ENCODE results near the gene ACAD9.

The ACAD9 gene

DNA sequence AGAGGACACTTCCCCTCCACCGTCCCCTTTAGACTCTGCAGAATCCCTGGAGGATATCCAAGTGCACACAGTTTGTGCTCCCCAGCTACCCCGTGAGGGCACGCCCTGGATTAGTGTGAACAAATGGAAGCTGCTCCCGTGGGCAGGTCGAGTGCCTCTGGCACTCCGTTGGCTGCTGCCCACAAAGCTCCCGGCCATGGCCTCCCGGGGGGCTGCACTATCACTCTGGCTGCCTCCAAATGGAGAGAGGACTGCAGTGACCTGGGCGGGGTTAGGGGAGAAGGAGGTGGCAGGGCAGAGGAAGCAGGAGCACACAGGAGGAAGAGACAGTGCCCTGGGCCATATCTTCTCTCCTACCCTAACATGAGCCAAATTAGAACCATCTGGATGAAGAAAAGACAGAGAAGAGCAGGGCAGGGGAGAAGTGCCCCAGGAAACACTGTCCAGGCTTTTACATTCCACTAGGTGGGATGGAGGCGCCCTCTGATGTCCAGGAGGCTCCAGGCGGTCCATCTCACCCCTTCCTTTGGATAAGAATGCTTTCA lies 29.4 kb upstream of the ACAD9 start:
- TF ChIP-seq, protein P1, sequence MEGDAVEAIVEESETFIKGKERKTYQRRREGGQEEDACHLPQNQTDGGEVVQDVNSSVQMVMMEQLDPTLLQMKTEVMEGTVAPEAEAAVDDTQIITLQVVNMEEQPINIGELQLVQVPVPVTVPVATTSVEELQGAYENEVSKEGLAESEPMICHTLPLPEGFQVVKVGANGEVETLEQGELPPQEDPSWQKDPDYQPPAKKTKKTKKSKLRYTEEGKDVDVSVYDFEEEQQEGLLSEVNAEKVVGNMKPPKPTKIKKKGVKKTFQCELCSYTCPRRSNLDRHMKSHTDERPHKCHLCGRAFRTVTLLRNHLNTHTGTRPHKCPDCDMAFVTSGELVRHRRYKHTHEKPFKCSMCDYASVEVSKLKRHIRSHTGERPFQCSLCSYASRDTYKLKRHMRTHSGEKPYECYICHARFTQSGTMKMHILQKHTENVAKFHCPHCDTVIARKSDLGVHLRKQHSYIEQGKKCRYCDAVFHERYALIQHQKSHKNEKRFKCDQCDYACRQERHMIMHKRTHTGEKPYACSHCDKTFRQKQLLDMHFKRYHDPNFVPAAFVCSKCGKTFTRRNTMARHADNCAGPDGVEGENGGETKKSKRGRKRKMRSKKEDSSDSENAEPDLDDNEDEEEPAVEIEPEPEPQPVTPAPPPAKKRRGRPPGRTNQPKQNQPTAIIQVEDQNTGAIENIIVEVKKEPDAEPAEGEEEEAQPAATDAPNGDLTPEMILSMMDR (IDR thresholded peaks at IDR 0.05; ENCODE audit: unreplicated experiment in 3 of 3) = no peak
- H3K4me1 Mint-ChIP-seq = peaks cover 10% of the 10 kb centered on the region
- H3K4me3 Mint-ChIP-seq = no peak overlapping the region
- peaks cover 6% of the 10 kb centered on the region for H3K36me3 Mint-ChIP-seq (ENCODE audit: low read depth)
- H3K9me3 Mint-ChIP-seq = peaks cover 16% of the 10 kb centered on the region
- H3K27ac Mint-ChIP-seq = no peak overlapping the region
- no peaks in the 10 kb centered on the region for H3K27me3 Mint-ChIP-seq (ENCODE audit: low read depth)

DNA sequence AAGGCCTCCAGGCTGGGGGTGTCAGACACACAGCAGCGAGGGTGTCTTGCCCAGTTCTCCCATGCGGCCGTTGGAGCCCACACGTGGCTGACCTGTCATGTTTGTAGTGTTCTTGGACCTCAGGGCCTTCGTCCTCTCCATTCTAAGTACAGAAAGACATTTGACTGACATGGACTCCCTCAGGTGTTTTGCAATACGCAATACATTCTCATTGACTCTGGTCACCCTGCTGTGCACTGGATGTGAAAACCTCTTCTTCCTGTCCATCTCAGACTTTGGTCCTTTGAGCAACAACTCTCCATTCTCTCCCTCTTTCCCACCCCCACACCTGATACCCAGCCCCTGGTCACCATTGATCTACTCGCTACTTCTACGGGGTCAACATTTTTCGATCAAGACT lies 28.9 kb upstream of the ACAD9 start:
- Mint-ChIP-seq H3K9me3 (peaks cover 21% of the 10 kb centered on the region), H3K4me3 (no peak overlapping the region), H3K27me3 (ENCODE audit: low read depth) (no peaks in the 10 kb centered on the region), H3K4me1 (peaks cover 5% of the 10 kb centered on the region), H3K36me3 (ENCODE audit: low read depth) (peaks cover 6% of the 10 kb centered on the region), H3K27ac (no peak overlapping the region)
- TF ChIP-seq, protein P1 (IDR thresholded peaks at IDR 0.05; ENCODE audit: unreplicated experiment in 3 of 3) = no peak

DNA sequence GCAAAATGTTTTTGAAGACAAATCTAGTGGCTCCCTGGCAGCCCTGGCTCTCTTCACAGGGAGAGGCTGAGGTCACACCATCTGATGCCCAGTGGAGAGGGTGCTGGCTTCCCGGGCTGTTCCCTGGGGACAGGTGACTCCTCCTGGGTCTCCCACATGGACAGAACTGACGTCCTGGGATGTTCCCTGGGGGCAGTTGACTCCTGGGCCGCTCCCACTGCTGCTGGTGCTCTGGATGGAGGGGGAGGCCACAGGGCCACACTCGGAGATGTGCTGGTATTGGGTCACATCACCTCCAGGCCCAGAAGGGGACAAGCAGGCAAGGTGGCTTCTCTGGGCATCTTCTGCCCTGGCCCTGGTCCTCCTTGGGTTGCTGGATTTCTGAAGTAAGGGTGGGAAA lies 27.8 kb upstream of the ACAD9 start:
- Mint-ChIP-seq H3K9me3 (peaks cover 28% of the 10 kb centered on the region), H3K4me1 (no peaks in the 10 kb centered on the region), H3K27me3 (ENCODE audit: low read depth) (no peaks in the 10 kb centered on the region), H3K36me3 (ENCODE audit: low read depth) (peaks cover 6% of the 10 kb centered on the region), H3K27ac (no peak overlapping the region), H3K4me3 (no peak overlapping the region)
- TF ChIP-seq, protein P1 (IDR thresholded peaks at IDR 0.05; ENCODE audit: unreplicated experiment in 3 of 3) = no peak

DNA sequence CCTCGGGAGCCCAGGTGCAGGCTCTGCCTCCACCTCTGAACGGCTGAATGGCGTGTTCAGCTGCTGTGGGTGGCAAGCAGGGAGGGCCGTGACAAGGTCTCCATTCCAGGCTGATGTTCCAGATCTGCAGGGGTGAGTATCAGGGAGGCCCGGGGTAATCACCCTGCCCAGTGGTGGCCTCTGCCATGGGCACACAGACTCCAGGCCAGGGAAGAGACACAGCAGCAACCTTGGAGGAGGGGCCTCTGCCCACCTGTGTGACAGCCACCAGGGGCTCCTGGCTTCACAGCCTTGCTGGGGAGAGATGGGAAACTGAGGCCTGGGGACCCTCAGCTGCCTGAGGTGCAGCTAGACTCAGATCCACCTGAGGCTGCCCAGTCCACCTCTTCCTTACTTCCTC lies 25.6 kb upstream of the ACAD9 start:
- H3K4me3 Mint-ChIP-seq = no peak overlapping the region
- TF ChIP-seq, protein P1 (IDR thresholded peaks at IDR 0.05; ENCODE audit: unreplicated experiment in 3 of 3) = no peak
- H3K27ac Mint-ChIP-seq = no peak overlapping the region
- no peaks in the 10 kb centered on the region for H3K27me3 Mint-ChIP-seq (ENCODE audit: low read depth)
- H3K9me3 Mint-ChIP-seq = peaks cover 47% of the 10 kb centered on the region
- peaks cover 18% of the 10 kb centered on the region for H3K36me3 Mint-ChIP-seq (ENCODE audit: low read depth)
- H3K4me1 Mint-ChIP-seq = no peaks in the 10 kb centered on the region

DNA sequence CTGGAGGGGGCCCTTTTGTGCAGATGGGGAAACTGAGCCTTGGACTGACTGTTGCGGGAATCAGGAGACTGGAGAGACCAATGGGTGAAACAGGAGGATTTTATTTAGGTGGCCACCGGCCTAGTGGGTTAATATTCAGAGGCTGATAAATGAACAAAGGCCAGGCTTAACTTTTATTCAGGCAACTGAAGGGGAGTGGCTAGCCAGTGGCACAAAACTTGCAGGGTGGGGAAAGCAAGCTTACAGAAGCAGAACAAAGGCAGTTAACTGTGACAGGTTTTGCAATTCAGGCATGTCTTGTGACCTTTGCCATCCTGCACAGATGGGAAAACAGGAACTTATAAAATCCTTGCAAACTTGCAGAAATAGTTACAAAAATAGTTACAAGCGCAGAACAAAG lies 24.9 kb upstream of the ACAD9 start:
- Mint-ChIP-seq H3K27ac (no peak overlapping the region), H3K9me3 (peaks cover 53% of the 10 kb centered on the region), H3K4me3 (no peak overlapping the region), H3K27me3 (ENCODE audit: low read depth) (no peaks in the 10 kb centered on the region), H3K36me3 (ENCODE audit: low read depth) (peaks cover 24% of the 10 kb centered on the region), H3K4me1 (no peaks in the 10 kb centered on the region)
- TF ChIP-seq, protein P1 (IDR thresholded peaks at IDR 0.05; ENCODE audit: unreplicated experiment in 3 of 3) = no peak

DNA sequence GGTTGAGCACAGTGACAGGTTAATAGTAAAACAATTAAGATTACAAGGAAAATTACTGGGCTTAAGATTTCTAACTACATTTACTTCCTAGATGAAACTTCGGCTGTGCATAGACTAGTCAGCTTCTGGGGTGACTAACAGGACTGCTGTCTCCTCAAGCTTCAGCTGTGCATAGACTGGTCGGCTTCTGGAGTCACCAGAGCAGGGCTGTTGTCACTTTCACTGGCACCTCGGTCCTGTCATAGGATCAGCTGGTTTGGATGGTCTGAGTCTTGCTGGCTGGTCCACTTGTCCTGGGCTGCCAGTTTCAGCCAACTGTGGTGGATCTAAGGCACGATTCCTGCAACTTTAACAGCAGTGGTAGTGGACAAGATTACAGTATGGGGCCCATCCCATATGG lies 23.9 kb upstream of the ACAD9 start:
- Mint-ChIP-seq H3K4me3 (no peak overlapping the region), H3K9me3 (peaks cover 63% of the 10 kb centered on the region), H3K27me3 (ENCODE audit: low read depth) (no peaks in the 10 kb centered on the region), H3K36me3 (ENCODE audit: low read depth) (peaks cover 35% of the 10 kb centered on the region), H3K4me1 (no peaks in the 10 kb centered on the region), H3K27ac (no peak overlapping the region)
- TF ChIP-seq, protein P1 (IDR thresholded peaks at IDR 0.05; ENCODE audit: unreplicated experiment in 3 of 3) = no peak

Data from nephron (organoid).